ENCODE results near the gene MYO1H.
"Not testable (repeated sequence)": the region's sequence is repeated elsewhere in the genome, so short reads cannot be mapped to it uniquely, and the experiment has no call there.

Gene MYO1H, protein sequence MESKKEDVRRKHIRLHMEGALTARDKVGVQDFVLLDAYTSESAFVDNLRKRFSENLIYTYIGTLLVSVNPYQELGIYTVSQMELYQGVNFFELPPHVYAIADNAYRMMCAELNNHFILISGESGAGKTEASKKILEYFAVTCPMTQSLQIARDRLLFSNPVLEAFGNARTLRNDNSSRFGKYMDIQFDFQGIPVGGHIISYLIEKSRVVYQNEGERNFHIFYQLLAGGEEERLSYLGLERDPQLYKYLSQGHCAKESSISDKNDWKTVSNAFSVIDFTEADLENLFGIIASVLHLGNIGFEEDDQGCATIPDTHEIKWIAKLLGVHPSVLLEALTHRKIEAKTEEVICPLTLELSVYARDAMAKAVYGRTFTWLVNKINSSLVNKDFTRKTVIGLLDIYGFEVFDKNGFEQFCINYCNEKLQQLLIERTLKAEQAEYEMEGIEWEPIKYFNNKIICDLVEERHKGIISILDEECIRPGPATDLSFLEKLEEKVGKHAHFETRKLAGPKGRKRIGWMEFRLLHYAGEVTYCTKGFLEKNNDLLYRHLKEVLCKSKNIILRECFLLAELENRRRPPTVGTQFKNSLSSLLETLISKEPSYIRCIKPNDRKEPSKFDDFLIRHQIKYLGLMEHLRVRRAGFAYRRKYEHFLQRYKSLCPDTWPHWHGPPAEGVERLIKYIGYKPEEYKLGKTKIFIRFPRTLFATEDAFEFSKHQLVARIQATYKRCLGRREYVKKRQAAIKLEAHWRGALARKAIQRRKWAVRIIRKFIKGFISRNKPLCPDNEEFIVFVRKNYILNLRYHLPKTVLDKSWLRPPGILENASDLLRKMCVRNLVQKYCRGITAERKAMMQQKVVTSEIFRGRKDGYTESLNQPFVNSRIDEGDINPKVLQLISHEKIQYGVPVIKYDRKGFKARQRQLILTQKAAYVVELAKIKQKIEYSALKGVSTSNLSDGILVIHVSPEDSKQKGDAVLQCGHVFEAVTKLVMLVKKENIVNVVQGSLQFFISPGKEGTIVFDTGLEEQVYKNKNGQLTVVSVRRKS

DNA sequence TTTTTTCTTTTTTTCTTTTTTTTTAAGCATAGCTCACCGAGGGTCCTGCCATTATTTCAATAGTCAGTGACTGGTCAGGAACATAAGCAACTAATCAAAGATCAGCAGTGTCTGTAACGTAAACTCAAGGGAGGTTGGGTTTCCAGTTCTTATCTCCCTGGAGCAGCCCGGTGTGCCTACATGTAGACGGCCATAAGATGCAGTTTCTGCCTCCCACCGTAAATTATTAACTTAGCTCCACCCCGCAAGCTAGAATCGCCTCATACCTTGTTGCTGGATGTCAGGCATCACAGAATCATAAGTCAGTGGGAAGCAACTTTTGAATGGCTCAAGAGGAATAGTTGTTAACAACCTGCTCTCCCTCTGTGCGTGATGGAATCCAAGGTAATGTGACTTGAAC is at the start of gene MYO1H:
TSS of gene MYO1H (plus strand) at position 312 of the 400 bp plus-strand sequence. CDS start at position 373, 61 bp downstream.
- no peak within 1 kb of the TSS for H3K27ac Mint-ChIP-seq
- no peaks in the 10 kb centered on the region for H3K4me1 Mint-ChIP-seq (ENCODE audit: low read depth)
- H3K36me3 Mint-ChIP-seq (ENCODE audit: low read depth): no peaks in the 10 kb centered on the region
- H3K4me3 Mint-ChIP-seq: no peak within 1 kb of the TSS
- intact Hi-C loops (cut with micrococcal nuclease): no loop called here
- no peaks in the 10 kb centered on the region for H3K9me3 Mint-ChIP-seq
- no peaks in the 10 kb centered on the region for H3K27me3 Mint-ChIP-seq

DNA sequence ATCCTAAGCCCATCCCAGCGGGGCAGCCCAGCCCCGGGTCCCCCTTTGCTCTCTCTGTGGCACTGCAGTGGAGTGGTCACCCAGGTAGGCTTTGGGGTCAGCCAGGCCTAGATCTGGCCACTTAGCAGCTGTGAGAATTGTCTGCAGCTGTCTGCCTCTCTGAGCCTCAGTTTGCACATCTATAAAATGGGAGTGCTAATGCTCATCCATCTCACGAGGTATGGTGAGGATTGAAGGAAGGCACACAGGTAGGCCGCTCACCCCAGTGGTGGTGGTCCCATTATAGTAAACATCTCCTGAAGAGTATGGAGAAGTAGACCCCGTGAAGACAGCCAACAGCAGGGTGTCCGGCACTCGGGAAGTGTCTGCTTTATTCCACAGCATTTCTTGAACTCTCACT is 47.9 kb upstream of the MYO1H start:
- Mint-ChIP-seq H3K4me3 (no peak overlapping the region), H3K27ac (no peak overlapping the region), H3K4me1 (ENCODE audit: low read depth) (no peaks in the 10 kb centered on the region), H3K9me3 (no peaks in the 10 kb centered on the region), H3K27me3 (peaks cover 21% of the 10 kb centered on the region), H3K36me3 (ENCODE audit: low read depth) (no peaks in the 10 kb centered on the region)
- intact Hi-C loops (cut with micrococcal nuclease): no loop called here

DNA sequence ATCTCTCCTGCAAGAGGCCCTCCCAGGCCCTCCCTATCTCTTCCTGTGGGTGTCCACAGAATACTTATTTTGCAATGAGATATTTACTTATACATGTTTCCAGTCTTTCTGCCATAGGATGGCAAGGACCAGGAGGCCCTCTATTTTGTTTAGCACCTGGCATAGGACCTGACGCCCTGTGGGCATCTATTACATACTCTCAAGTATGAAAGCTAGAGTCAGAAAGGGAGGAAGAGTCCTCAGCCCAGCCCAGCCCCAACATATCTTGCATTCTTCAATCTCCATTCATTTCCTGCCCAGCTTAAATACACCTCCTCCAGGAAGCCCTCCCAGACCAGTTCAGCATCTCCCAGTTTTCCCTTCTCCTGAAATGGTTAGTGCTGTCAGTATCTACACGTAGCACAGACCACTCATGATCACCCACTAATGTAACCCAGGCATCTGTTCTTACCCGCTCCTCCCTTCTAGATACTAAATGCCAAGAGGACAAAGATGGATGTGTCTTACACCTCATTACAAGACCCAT is 46.0 kb upstream of the MYO1H start:
- Mint-ChIP-seq H3K4me3 (no peak overlapping the region), H3K4me1 (ENCODE audit: low read depth) (no peaks in the 10 kb centered on the region), H3K36me3 (ENCODE audit: low read depth) (no peaks in the 10 kb centered on the region), H3K9me3 (no peaks in the 10 kb centered on the region), H3K27ac (no peak overlapping the region), H3K27me3 (peaks cover 38% of the 10 kb centered on the region)
- intact Hi-C loops (cut with micrococcal nuclease): no loop called here

DNA sequence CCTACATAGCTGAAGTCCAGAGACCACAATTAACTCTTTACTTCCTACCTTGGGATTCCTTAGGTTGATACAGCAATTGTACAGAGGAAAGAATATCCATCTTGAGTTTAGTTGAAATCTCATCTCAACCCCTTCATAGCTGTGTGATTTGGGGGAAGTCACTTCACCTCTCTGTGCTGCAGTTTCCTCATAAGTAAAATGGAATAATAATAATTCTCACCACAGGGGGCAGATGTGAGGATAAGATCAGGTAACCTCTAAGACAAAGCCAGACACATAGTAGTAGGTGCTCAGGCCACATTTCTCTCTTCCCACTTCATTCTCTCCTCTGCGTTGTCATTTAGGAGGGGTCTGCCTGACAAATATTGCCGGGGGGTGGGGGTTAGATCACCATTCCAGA is 45.3 kb upstream of the MYO1H start:
- no peaks in the 10 kb centered on the region for H3K36me3 Mint-ChIP-seq (ENCODE audit: low read depth)
- no peak overlapping the region for H3K27ac Mint-ChIP-seq
- no peaks in the 10 kb centered on the region for H3K9me3 Mint-ChIP-seq
- H3K27me3 Mint-ChIP-seq: peaks cover 44% of the 10 kb centered on the region
- intact Hi-C loops (cut with micrococcal nuclease): no loop called here
- H3K4me3 Mint-ChIP-seq: no peak overlapping the region
- no peaks in the 10 kb centered on the region for H3K4me1 Mint-ChIP-seq (ENCODE audit: low read depth)

DNA sequence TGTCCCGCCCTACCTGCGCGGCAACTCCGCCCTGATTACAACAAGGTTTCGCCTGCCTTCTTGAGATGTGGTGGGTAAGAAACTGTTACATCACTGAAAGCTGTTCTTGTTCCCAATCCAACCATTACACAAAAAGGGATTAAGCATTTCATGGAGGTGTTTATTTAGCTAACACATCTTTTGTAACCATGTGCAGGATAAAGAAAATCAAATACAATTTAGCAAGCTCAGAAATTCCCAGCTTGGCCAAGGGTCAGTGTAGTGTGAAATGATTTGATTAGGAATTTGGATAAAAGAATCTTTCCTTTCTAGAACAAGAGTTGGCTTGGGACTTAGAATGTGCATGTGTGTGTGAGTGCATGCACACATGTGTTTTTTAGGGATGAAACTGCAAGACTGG is 44.9 kb upstream of the MYO1H start:
- intact Hi-C loops (cut with micrococcal nuclease): no loop called here
- Mint-ChIP-seq H3K4me3 (no peak overlapping the region), H3K27ac (no peak overlapping the region), H3K9me3 (no peaks in the 10 kb centered on the region), H3K36me3 (ENCODE audit: low read depth) (no peaks in the 10 kb centered on the region), H3K4me1 (ENCODE audit: low read depth) (no peaks in the 10 kb centered on the region), H3K27me3 (peaks cover 48% of the 10 kb centered on the region)

DNA sequence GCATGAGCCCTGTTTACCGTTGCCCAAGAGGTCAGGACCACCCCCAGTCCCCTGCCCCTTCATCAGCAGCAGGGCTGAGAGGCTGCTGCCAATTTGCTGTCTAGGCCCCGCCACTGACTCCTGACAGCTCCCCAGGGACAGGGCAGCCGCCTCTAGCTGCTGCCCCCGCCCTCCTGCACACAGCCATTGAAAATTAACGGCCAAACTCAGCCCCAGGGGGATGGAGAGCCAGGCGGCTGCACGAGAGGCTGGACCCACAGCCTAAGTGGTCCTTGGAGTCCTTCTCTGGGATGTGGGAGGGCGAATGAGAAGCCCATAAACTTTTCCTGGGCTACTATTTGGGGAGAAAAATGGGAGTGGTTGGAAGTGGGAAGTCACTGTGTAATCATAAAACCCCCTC is 43.2 kb upstream of the MYO1H start:
- H3K4me3 Mint-ChIP-seq: no peak overlapping the region
- H3K36me3 Mint-ChIP-seq (ENCODE audit: low read depth): no peaks in the 10 kb centered on the region
- intact Hi-C loops (cut with micrococcal nuclease): no loop called here
- no peak overlapping the region for H3K27ac Mint-ChIP-seq
- H3K4me1 Mint-ChIP-seq (ENCODE audit: low read depth): peaks cover 4% of the 10 kb centered on the region
- peaks cover 62% of the 10 kb centered on the region for H3K27me3 Mint-ChIP-seq
- no peaks in the 10 kb centered on the region for H3K9me3 Mint-ChIP-seq

DNA sequence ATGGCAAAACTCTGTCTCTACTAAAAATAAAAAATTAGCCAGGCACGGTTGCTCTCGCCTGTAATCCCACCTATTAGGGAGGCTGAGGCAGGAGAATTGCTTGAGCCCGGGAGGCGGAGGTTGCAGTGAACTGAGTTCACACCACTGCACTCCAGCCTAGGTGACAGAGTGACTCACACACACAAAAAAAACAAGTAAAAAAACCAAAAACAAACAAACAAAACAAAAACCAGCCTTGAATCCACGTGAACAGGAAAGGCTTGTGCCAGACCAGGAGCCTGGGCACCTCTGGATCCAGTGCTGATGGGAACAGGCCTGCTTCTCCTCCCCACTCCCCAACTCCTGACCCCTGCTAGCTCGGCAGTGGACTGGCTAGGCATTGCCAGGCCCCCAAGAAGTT is 42.2 kb upstream of the MYO1H start:
- H3K4me3 Mint-ChIP-seq: no peak overlapping the region
- no peaks in the 10 kb centered on the region for H3K9me3 Mint-ChIP-seq
- H3K36me3 Mint-ChIP-seq (ENCODE audit: low read depth): no peaks in the 10 kb centered on the region
- H3K4me1 Mint-ChIP-seq (ENCODE audit: low read depth): peaks cover 11% of the 10 kb centered on the region
- H3K27me3 Mint-ChIP-seq: peaks cover 68% of the 10 kb centered on the region
- intact Hi-C loops (cut with micrococcal nuclease): no loop called here
- H3K27ac Mint-ChIP-seq: no peak overlapping the region

DNA sequence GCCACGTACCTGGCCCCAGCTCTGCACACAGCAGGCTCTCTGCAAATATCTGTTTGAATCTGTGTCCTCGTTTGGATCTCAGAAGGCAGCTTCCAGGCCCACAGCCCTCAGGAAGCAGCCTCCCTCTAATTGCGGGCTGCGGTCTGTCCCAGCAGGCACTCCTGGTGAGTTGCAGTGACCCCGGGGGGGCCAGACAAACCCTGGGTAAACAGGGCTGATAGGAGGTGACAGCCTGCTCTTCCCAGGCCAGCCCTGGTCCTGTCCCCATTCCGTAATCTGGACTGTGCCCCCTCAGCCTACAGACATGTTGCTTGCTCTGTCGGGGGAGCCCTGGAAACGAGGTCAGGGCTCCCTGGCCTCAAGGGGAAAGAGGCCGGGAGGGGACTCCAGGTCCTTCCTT is 40.6 kb upstream of the MYO1H start:
- H3K27me3 Mint-ChIP-seq: peaks cover 76% of the 10 kb centered on the region
- intact Hi-C loops (cut with micrococcal nuclease): no loop called here
- no peak overlapping the region for H3K27ac Mint-ChIP-seq
- H3K4me1 Mint-ChIP-seq (ENCODE audit: low read depth): peaks cover 11% of the 10 kb centered on the region
- H3K9me3 Mint-ChIP-seq: no peaks in the 10 kb centered on the region
- H3K4me3 Mint-ChIP-seq: no peak overlapping the region
- no peaks in the 10 kb centered on the region for H3K36me3 Mint-ChIP-seq (ENCODE audit: low read depth)

DNA sequence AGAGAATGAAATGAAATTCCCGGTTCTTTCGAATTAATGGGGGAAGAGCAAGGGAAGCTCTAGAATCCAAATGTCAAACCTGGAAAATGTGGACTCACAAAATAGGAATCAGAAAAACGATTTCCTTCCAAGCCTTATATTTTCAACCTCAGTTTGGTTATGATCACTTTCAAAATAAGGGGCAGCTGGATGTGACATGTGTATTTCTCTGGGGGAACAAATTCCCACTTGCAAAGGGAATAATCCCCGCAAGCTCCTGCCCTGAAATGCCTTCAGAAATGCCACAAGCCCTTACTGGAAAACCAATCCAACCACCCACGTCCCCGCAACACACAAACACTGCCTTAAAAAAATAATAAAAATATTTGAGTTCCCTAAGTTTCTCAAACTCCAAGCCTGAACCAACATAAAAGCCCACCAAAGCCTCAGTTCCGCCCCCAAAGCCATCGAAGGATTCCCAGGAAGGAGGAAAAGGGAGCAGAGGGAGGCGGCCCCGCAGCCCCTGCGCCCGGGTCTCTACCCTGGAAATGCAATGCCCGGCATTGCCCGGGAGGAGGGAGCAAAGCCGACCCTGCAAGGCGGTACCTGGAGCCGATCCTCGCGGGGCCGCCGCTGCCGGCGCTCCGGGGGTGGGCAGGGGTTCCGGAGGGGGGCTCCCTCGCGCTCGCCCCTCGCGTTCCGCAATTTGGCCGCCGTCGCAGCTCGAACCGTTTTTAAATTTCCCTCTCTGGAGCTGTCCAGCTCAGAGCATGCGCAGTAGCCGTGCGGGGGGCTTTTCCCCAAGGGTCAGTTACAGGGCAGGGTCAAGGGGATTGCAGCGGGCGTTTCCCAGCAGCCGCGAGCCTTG is 38.9 kb upstream of the MYO1H start, which contains the start of gene FOXN4:
TSS of gene FOXN4 (minus strand) at position 751 of the 847 bp plus-strand sequence. CDS start 963 bp downstream, outside the sequence.
- peak within 1 kb of the TSS; percentile 76 for H3K4me3 Mint-ChIP-seq
- no peak within 1 kb of the TSS for H3K27ac Mint-ChIP-seq
- H3K4me1 Mint-ChIP-seq (ENCODE audit: low read depth): peaks cover 11% of the 10 kb centered on the region
- H3K9me3 Mint-ChIP-seq: no peaks in the 10 kb centered on the region
- intact Hi-C loops (cut with micrococcal nuclease): no loop called here
- no peaks in the 10 kb centered on the region for H3K36me3 Mint-ChIP-seq (ENCODE audit: low read depth)
- H3K27me3 Mint-ChIP-seq: peaks cover 82% of the 10 kb centered on the region

DNA sequence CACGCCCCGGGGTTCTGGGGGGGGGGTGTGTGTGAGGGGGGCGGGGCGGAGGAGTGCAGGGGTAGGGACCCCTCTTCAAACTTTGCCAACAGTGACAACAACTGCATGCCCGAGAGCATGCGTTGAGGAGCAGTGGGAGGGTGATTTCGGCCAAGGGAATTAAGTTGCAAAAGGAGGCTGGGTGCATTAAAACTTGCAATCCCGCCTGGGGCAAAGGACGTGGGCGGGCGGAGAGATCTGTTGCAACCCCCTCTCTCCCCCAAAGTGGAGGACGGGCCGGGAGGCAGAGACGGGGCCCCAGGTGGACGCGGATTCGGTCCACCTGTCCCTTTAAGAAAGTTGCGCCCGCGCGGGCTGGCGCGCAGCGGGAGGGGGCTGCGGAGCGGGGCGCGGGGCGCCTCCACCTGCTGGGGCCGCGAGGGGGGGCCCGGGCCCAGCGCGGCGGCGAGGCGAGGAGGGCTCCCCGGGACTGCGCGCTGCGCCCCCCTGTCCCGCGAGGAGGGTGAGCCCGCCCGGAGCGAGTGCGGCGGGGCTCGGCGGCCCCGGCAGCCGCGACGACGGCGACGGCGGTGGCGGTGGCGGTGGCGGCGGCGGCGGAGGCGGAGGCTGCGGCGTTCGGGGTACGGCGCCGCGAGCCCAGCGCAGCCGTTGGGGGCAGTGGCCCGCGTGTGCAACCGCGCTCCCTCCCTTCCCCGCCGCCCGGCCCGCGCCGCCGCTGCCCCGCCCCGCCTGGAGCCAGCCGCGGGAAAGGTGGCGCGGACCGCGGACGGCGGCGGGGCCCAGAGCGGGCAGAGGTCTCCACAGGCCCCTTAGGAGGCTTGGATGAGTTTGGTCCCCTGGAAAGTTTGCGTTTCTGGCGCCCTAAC is 38.1 kb upstream of the MYO1H start:
- H3K9me3 Mint-ChIP-seq: no peaks in the 10 kb centered on the region
- no peak overlapping the region for H3K27ac Mint-ChIP-seq
- peak overlapping the region; percentile 76 for H3K4me3 Mint-ChIP-seq
- H3K4me1 Mint-ChIP-seq (ENCODE audit: low read depth): peaks cover 11% of the 10 kb centered on the region
- no peaks in the 10 kb centered on the region for H3K36me3 Mint-ChIP-seq (ENCODE audit: low read depth)
- intact Hi-C loops (cut with micrococcal nuclease): no loop called here
- H3K27me3 Mint-ChIP-seq: peaks cover 84% of the 10 kb centered on the region

DNA sequence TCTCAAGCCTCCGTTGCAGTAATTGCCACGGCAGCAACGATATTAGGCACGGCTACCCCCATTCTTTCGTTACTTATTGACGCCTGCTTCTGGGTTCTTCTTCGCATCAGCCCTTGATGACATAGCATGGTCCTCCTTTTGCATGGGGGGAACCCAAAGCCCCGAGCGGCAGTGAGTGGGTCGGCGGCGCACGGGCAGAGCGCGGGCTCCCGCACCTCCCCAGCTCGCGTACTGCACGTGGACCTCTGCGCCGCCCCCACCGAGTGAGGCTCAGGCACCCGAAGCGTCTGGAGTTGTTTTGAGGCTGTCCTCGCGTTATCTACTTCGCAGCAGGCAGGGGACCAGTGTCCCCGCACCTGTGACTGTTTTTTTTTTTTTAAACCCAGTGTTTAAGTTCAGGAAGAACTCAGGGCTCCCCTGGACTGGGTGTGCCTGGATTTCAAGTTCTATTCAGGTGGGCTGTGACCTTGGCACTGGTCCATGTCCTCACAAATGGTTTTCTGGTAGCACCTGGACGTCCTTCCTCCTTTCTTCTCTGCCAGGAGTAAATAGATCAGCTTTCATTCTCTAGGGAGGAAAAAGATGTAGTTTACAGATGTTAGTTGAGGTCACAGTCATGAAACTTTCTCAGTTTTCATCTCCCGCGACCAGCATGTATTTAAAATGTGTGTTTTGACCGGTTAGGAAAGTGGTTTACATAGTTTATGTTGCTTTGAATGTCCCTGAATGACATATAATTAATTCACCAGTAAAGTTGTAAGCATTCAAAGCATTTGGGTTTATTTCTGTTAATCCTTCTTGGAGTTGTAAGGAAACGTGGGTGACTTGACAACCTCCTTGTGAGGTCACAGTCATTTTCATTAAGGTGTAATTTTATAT is 37.2 kb upstream of the MYO1H start:
- H3K27ac Mint-ChIP-seq: no peak overlapping the region
- peaks cover 82% of the 10 kb centered on the region for H3K27me3 Mint-ChIP-seq
- intact Hi-C loops (cut with micrococcal nuclease): no loop called here

DNA sequence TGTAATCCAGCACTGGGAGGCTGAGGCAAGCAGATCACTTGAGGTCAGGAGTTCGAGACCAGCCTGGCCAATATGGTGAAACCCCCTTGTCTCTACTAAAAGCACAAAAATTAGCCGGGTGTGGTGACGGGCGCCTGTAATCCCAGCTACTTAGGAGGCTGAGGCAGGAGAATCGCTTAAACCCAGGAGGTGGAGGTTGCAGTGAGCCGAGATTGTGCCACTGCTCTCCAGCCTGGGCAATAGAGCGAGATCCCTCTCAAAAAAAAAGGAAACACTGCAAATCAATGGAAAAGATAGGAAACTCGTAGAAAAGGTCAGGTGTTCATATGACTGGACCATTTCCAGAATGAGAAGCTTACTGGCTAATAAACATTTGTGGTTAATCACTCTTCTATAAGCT is 26.4 kb upstream of the MYO1H start:
- intact Hi-C loops (cut with micrococcal nuclease); H3K4me1 Mint-ChIP-seq (ENCODE audit: low read depth); H3K4me3 Mint-ChIP-seq; H3K9me3 Mint-ChIP-seq; H3K27ac Mint-ChIP-seq; H3K36me3 Mint-ChIP-seq (ENCODE audit: low read depth): not testable (repeated sequence)
- H3K27me3 Mint-ChIP-seq: peaks cover 22% of the 10 kb centered on the region

More for the DNA sequence above, 37.2 kb upstream of the MYO1H start:
- peak overlapping the region; percentile 58 for H3K4me3 Mint-ChIP-seq
- H3K4me1 Mint-ChIP-seq (ENCODE audit: low read depth): peaks cover 11% of the 10 kb centered on the region
- H3K9me3 Mint-ChIP-seq: no peaks in the 10 kb centered on the region
- H3K36me3 Mint-ChIP-seq (ENCODE audit: low read depth): no peaks in the 10 kb centered on the region
